ENCODE data around the gene EXOC4. TPM values are rescaled to one million over a fixed set of nuclear protein-coding genes. Genes with fewer than 3 reads are reported as not detected.

Gene EXOC4
- total RNA-seq, 1 experiment from 2014 or later = 66.2 TPM

DNA sequence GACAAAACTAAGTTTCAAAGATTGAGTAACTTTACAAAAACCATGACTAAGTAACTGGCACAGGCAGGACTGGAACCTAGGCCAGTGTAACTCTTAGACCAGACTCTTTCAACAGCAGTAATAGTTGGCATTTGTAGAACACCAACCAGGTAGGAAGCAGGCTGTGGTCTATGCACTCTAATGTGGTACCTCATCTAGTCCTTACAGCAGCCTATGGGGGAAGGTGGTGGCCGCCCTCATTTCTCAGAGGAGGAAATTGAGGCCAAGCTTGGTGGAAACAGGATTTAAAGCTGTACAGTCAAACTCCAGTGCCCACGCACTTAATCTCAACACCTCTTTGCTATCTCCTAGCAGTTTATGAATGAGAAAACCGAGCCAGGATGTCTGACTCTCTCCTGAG, 708.8 kb downstream of the EXOC4 start:
- ChIA-PET CTCF (no interaction called here), POLR2A (no interaction called here)
- TF ChIP-seq, protein P1, sequence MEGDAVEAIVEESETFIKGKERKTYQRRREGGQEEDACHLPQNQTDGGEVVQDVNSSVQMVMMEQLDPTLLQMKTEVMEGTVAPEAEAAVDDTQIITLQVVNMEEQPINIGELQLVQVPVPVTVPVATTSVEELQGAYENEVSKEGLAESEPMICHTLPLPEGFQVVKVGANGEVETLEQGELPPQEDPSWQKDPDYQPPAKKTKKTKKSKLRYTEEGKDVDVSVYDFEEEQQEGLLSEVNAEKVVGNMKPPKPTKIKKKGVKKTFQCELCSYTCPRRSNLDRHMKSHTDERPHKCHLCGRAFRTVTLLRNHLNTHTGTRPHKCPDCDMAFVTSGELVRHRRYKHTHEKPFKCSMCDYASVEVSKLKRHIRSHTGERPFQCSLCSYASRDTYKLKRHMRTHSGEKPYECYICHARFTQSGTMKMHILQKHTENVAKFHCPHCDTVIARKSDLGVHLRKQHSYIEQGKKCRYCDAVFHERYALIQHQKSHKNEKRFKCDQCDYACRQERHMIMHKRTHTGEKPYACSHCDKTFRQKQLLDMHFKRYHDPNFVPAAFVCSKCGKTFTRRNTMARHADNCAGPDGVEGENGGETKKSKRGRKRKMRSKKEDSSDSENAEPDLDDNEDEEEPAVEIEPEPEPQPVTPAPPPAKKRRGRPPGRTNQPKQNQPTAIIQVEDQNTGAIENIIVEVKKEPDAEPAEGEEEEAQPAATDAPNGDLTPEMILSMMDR (IDR thresholded peaks at IDR 0.05; ENCODE audit: insufficient read depth in 1 of 2, low read depth in 1 of 2, low read length in 1 of 2, severe bottlenecking in 1 of 2, unreplicated experiment in 1 of 2) = no peak
- Mint-ChIP-seq H3K36me3 (ENCODE audit: insufficient read depth, unreplicated experiment) (peaks cover 6% of the 10 kb centered on the region), H3K4me3 (ENCODE audit: unreplicated experiment) (no peak overlapping the region), H3K4me1 (ENCODE audit: low read depth, unreplicated experiment) (no peaks in the 10 kb centered on the region), H3K27me3 (ENCODE audit: insufficient read depth, unreplicated experiment) (no peaks in the 10 kb centered on the region), H3K9me3 (ENCODE audit: unreplicated experiment) (peaks cover 14% of the 10 kb centered on the region), H3K27ac (ENCODE audit: unreplicated experiment) (no peak overlapping the region)
- no peaks in the 10 kb centered on the region for H3K27me3 ChIP-seq (replicated peaks; ENCODE audit: control insufficient read depth, insufficient read depth, low read length)
- no peaks in the 10 kb centered on the region for H3K4me1 ChIP-seq
- BruUV-seq (replicated peaks) = no TSS peak
- H3K9me3 ChIP-seq = peaks cover 3% of the 10 kb centered on the region; the same call in 1 of the 2 replicates
- no peak overlapping the region for H3K4me3 ChIP-seq (ENCODE audit: low read depth, low read length)
- intact Hi-C loops (cut with micrococcal nuclease; ENCODE audit: unreplicated experiment) = no loop called here
- no peaks in the 10 kb centered on the region for H3K36me3 ChIP-seq (ENCODE audit: control insufficient read depth, insufficient read depth, low read length)
- no peak for DNase-seq

DNA sequence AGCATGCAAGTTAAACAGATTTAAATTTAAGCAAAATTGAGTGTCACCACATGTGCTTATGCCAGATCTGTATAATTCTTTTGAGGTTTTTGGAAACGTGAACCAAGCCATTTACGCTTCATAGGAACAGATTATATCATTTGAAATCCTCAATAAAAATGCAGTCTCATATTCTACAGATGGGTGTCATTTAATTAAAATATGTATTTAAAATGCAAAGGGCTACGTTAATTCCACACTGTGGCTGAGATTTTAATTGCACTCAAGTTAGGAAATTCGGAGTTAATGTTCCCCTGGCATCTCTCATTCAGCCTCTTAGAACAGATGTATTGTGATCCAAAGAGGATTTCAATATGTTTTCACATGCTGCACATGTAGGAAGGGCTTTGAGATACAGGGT, 709.8 kb downstream of the EXOC4 start:
- Histone ChIP-seq H3K27me3 (replicated peaks; ENCODE audit: control insufficient read depth, insufficient read depth, low read length) (no peaks in the 10 kb centered on the region), H3K36me3 (ENCODE audit: control insufficient read depth, insufficient read depth, low read length) (no peaks in the 10 kb centered on the region), H3K9me3 (peaks cover 3% of the 10 kb centered on the region; the same call in 1 of the 2 replicates), H3K4me1 (no peaks in the 10 kb centered on the region), H3K4me3 (ENCODE audit: low read depth, low read length) (no peak overlapping the region)
- peaks cover 6% of the 10 kb centered on the region for H3K36me3 Mint-ChIP-seq (ENCODE audit: insufficient read depth, unreplicated experiment)
- intact Hi-C loops (cut with micrococcal nuclease; ENCODE audit: unreplicated experiment) = no loop called here
- DNase-seq = no peak
- H3K9me3 Mint-ChIP-seq (ENCODE audit: unreplicated experiment) = peaks cover 24% of the 10 kb centered on the region
- H3K27me3 Mint-ChIP-seq (ENCODE audit: insufficient read depth, unreplicated experiment) = no peaks in the 10 kb centered on the region
- ChIA-PET POLR2A (no interaction called here), CTCF (no interaction called here)
- no TSS peak for BruUV-seq (replicated peaks)
- TF ChIP-seq, protein P1 (IDR thresholded peaks at IDR 0.05; ENCODE audit: insufficient read depth in 1 of 2, low read depth in 1 of 2, low read length in 1 of 2, severe bottlenecking in 1 of 2, unreplicated experiment in 1 of 2) = no peak
- no peak overlapping the region for H3K27ac Mint-ChIP-seq (ENCODE audit: unreplicated experiment)
- no peak overlapping the region for H3K4me3 Mint-ChIP-seq (ENCODE audit: unreplicated experiment)
- H3K4me1 Mint-ChIP-seq (ENCODE audit: low read depth, unreplicated experiment) = no peaks in the 10 kb centered on the region

DNA sequence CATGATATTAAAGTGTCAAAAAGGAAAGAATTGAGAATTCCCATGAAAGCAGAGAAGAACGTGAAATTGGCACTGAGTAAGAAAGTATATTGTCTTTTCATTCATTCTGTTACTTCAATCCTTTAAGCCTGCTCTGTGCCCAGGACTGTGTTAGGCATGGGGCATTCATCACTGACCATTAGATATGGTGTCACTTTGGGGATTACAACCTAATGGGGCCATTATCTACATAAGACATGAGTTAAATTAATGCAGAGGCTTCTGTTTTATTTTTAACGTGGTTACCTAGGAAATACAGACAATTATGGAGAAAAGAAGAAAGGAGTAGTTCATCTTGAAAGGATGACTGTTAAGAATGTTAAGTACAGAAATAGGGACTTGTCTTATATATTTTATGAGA, 710.8 kb downstream of the EXOC4 start:
- ChIA-PET CTCF (no interaction called here), POLR2A (no interaction called here)
- H3K4me3 Mint-ChIP-seq (ENCODE audit: unreplicated experiment) = no peak overlapping the region
- peaks cover 6% of the 10 kb centered on the region for H3K36me3 Mint-ChIP-seq (ENCODE audit: insufficient read depth, unreplicated experiment)
- intact Hi-C loops (cut with micrococcal nuclease; ENCODE audit: unreplicated experiment) = no loop called here
- H3K9me3 Mint-ChIP-seq (ENCODE audit: unreplicated experiment) = peaks cover 34% of the 10 kb centered on the region
- Histone ChIP-seq H3K27me3 (replicated peaks; ENCODE audit: control insufficient read depth, insufficient read depth, low read length) (no peaks in the 10 kb centered on the region), H3K4me3 (ENCODE audit: low read depth, low read length) (no peak overlapping the region), H3K4me1 (no peaks in the 10 kb centered on the region), H3K9me3 (peaks cover 3% of the 10 kb centered on the region; the same call in 1 of the 2 replicates), H3K36me3 (ENCODE audit: control insufficient read depth, insufficient read depth, low read length) (no peaks in the 10 kb centered on the region)
- H3K27me3 Mint-ChIP-seq (ENCODE audit: insufficient read depth, unreplicated experiment) = no peaks in the 10 kb centered on the region
- H3K27ac Mint-ChIP-seq (ENCODE audit: unreplicated experiment) = no peak overlapping the region
- no peak for DNase-seq
- TF ChIP-seq, protein P1 (IDR thresholded peaks at IDR 0.05; ENCODE audit: insufficient read depth in 1 of 2, low read depth in 1 of 2, low read length in 1 of 2, severe bottlenecking in 1 of 2, unreplicated experiment in 1 of 2) = no peak
- no TSS peak for BruUV-seq (replicated peaks)
- H3K4me1 Mint-ChIP-seq (ENCODE audit: low read depth, unreplicated experiment) = no peaks in the 10 kb centered on the region
